ENCODE results near the gene IL1RL1.

Gene IL1RL1

DNA sequence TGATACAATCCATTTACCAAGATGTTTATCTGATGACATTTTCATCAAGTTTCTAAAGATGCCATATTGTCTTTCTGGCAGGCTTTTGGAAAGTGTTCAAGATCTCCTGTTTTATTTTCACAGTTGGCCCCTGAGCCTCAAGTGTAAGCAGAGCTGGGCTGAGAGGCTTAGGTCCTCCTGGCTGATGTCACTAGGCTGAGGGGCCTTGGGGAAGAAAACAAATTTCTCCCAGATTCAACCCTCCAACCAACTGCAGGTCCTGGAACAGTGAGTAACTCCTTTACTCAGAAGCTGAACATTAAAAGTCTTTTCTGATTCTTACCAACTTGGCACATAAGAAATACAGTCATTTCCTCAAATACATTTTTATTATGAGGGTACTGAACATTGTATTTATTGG, 14.9 kb upstream of the IL1RL1 start:
- no peaks in the 10 kb centered on the region for H3K4me1 ChIP-seq (ENCODE audit: control insufficient read depth, insufficient read depth, low read length)
- no peaks in the 10 kb centered on the region for H3K9me3 ChIP-seq (ENCODE audit: control insufficient read depth, insufficient read depth, low read length)
- no peaks in the 10 kb centered on the region for H3K36me3 ChIP-seq (ENCODE audit: control insufficient read depth, insufficient read depth, low read length)
- H3K9ac ChIP-seq (ENCODE audit: low read depth, low read length), result no peak overlapping the region
- no peak overlapping the region for H3K4me3 ChIP-seq (ENCODE audit: low read depth, low read length)
- H3K27me3 ChIP-seq (ENCODE audit: control insufficient read depth, insufficient read depth, low read length), result no peaks in the 10 kb centered on the region

- Histone ChIP-seq H3K9ac (ENCODE audit: low read depth, low read length) (no peak overlapping the region), H3K4me3 (ENCODE audit: low read depth, low read length) (no peak overlapping the region), H3K27me3 (ENCODE audit: control insufficient read depth, insufficient read depth, low read length) (no peaks in the 10 kb centered on the region), H3K9me3 (ENCODE audit: control insufficient read depth, insufficient read depth, low read length) (no peaks in the 10 kb centered on the region), H3K36me3 (ENCODE audit: control insufficient read depth, insufficient read depth, low read length) (no peaks in the 10 kb centered on the region), H3K4me1 (ENCODE audit: control insufficient read depth, insufficient read depth, low read length) (no peaks in the 10 kb centered on the region)
These were observed 13.5 kb upstream of the IL1RL1 start for GRCh38 chr2:102297891-102298290.

GRCh38 chr2:102301867-102302362, 9.4 kb upstream of the IL1RL1 start:
- Histone ChIP-seq H3K4me1 (ENCODE audit: control insufficient read depth, insufficient read depth, low read length) (no peaks in the 10 kb centered on the region), H3K27me3 (ENCODE audit: control insufficient read depth, insufficient read depth, low read length) (no peaks in the 10 kb centered on the region), H3K9ac (ENCODE audit: low read depth, low read length) (no peak overlapping the region), H3K4me3 (ENCODE audit: low read depth, low read length) (no peak overlapping the region), H3K9me3 (ENCODE audit: control insufficient read depth, insufficient read depth, low read length) (no peaks in the 10 kb centered on the region), H3K36me3 (ENCODE audit: control insufficient read depth, insufficient read depth, low read length) (no peaks in the 10 kb centered on the region)

DNA sequence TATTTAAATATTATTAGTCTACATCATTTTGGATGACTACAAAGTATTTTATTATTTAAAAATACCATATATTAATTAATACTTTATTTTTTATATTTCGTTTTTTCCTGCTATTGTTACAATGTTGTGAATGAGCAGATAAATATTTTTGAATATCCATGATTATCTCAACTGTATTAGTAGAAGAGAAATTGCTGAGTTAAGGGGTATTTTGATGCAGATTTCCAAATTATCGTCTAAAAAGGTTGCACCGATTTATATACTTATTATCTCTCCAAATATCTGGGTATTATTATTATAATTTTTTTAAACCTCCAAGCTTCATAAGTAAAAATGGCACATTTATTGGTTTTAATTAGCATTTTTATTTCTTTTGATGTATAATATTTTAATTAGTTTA, 8.9 kb upstream of the IL1RL1 start:
- no peaks in the 10 kb centered on the region for H3K27me3 ChIP-seq (ENCODE audit: control insufficient read depth, insufficient read depth, low read length)
- no peaks in the 10 kb centered on the region for H3K9me3 ChIP-seq (ENCODE audit: control insufficient read depth, insufficient read depth, low read length)
- no peaks in the 10 kb centered on the region for H3K36me3 ChIP-seq (ENCODE audit: control insufficient read depth, insufficient read depth, low read length)
- H3K4me1 ChIP-seq (ENCODE audit: control insufficient read depth, insufficient read depth, low read length), result no peaks in the 10 kb centered on the region
- no peak overlapping the region for H3K9ac ChIP-seq (ENCODE audit: low read depth, low read length)
- no peak overlapping the region for H3K4me3 ChIP-seq (ENCODE audit: low read depth, low read length)

DNA sequence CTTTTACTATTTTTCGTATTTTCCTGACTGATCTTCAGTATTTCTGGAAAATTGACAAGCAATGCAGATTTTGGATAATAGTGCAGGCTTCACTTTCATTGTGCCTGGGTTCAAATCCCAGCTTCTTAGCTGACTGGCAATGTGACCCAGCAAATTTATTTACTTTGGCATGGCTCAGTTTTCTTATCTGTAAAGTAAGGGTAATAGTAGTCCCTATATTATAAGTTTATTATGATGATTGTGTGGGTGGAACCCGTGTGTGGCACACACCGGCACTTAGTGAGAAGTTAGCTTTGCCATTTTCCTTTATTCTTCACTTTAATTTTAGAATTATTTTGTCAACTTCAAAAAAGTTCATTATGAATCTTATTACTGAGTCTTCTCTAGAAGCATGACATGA, 7.8 kb upstream of the IL1RL1 start:
- H3K4me3 ChIP-seq (ENCODE audit: low read depth, low read length), result no peak overlapping the region
- H3K9me3 ChIP-seq (ENCODE audit: control insufficient read depth, insufficient read depth, low read length), result no peaks in the 10 kb centered on the region
- no peak overlapping the region for H3K9ac ChIP-seq (ENCODE audit: low read depth, low read length)
- H3K4me1 ChIP-seq (ENCODE audit: control insufficient read depth, insufficient read depth, low read length), result no peaks in the 10 kb centered on the region
- no peaks in the 10 kb centered on the region for H3K27me3 ChIP-seq (ENCODE audit: control insufficient read depth, insufficient read depth, low read length)
- H3K36me3 ChIP-seq (ENCODE audit: control insufficient read depth, insufficient read depth, low read length), result no peaks in the 10 kb centered on the region

GRCh38 chr2:102304268-102304667, 7.1 kb upstream of the IL1RL1 start:
- Histone ChIP-seq H3K4me3 (ENCODE audit: low read depth, low read length) (no peak overlapping the region), H3K9ac (ENCODE audit: low read depth, low read length) (no peak overlapping the region), H3K36me3 (ENCODE audit: control insufficient read depth, insufficient read depth, low read length) (no peaks in the 10 kb centered on the region), H3K4me1 (ENCODE audit: control insufficient read depth, insufficient read depth, low read length) (no peaks in the 10 kb centered on the region), H3K27me3 (ENCODE audit: control insufficient read depth, insufficient read depth, low read length) (no peaks in the 10 kb centered on the region), H3K9me3 (ENCODE audit: control insufficient read depth, insufficient read depth, low read length) (no peaks in the 10 kb centered on the region)

DNA sequence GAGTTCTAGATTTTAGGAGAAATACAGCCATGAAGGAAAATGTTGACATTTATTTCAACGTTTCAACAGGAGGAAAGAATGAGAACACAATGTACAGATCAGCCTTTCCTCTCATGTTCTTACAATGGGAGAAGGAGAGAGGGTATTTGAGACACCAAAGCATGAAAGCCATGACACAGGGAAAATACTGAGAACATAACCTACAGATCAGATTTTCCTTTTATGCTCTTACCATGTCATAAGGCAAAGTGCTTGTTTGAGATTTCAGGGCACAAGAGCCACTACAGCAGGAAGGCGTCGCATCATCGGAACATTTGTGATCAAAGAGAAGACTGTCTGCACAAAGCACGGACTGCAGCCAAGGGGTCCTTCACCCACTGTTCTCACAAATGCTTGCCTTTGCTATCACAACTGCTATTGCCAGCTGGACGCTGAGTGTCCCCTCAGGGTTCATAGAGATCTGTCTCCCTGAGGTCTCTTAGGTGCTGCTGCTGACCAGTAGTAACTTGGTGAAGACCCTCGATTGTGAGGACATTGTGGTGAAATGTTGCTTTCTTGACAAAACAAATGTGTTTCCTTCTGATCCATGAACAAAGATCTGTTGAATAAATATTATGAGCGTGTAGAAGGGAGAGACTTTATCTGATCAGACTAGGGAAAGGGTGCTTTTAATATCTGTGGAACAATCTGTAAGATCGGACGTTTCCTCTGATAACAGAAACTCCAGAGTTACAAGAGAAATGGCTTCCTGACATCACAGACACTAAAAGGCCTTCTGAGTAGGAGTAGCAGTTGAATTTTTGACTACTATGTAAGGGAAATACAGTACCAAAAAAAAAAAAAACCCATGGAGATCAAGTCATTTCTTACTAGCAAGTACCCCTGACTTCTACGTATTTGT, 6.4 kb upstream of the IL1RL1 start:
- H3K4me1 ChIP-seq (ENCODE audit: control insufficient read depth, insufficient read depth, low read length), result no peaks in the 10 kb centered on the region
- H3K36me3 ChIP-seq (ENCODE audit: control insufficient read depth, insufficient read depth, low read length), result no peaks in the 10 kb centered on the region
- no peaks in the 10 kb centered on the region for H3K9me3 ChIP-seq (ENCODE audit: control insufficient read depth, insufficient read depth, low read length)
- H3K27me3 ChIP-seq (ENCODE audit: control insufficient read depth, insufficient read depth, low read length), result no peaks in the 10 kb centered on the region
- H3K9ac ChIP-seq (ENCODE audit: low read depth, low read length), result no peak overlapping the region
- H3K4me3 ChIP-seq (ENCODE audit: low read depth, low read length), result no peak overlapping the region

DNA sequence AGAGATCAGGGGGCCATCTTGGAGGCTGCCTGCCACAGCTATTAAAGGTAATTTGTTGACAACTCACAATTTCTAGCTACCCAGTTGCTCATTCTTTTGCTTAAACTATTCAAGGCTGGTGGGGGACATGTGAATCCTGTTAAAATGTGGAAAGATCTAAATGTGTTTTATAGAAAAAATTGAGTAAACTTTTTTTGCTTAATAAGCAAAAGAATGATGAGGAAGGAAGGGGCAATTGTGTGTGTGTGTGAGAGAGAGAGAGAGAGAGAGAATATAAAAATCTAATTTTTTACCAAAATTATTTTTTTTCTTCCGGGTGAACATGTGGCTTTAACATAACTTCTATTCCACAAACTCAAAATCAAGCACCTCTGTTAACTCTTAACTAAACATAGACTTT, 5.2 kb upstream of the IL1RL1 start:
- Histone ChIP-seq H3K36me3 (ENCODE audit: control insufficient read depth, insufficient read depth, low read length) (no peaks in the 10 kb centered on the region), H3K4me1 (ENCODE audit: control insufficient read depth, insufficient read depth, low read length) (no peaks in the 10 kb centered on the region), H3K9ac (ENCODE audit: low read depth, low read length) (no peak overlapping the region), H3K4me3 (ENCODE audit: low read depth, low read length) (no peak overlapping the region), H3K27me3 (ENCODE audit: control insufficient read depth, insufficient read depth, low read length) (no peaks in the 10 kb centered on the region), H3K9me3 (ENCODE audit: control insufficient read depth, insufficient read depth, low read length) (no peaks in the 10 kb centered on the region)

GRCh38 chr2:102313025-102313424, 1.7 kb downstream of the IL1RL1 start:
- Histone ChIP-seq H3K4me1 (ENCODE audit: control insufficient read depth, insufficient read depth, low read length) (no peaks in the 10 kb centered on the region), H3K9me3 (ENCODE audit: control insufficient read depth, insufficient read depth, low read length) (no peaks in the 10 kb centered on the region), H3K27me3 (ENCODE audit: control insufficient read depth, insufficient read depth, low read length) (no peaks in the 10 kb centered on the region), H3K36me3 (ENCODE audit: control insufficient read depth, insufficient read depth, low read length) (no peaks in the 10 kb centered on the region), H3K4me3 (ENCODE audit: low read depth, low read length) (no peak overlapping the region), H3K9ac (ENCODE audit: low read depth, low read length) (no peak overlapping the region)

DNA sequence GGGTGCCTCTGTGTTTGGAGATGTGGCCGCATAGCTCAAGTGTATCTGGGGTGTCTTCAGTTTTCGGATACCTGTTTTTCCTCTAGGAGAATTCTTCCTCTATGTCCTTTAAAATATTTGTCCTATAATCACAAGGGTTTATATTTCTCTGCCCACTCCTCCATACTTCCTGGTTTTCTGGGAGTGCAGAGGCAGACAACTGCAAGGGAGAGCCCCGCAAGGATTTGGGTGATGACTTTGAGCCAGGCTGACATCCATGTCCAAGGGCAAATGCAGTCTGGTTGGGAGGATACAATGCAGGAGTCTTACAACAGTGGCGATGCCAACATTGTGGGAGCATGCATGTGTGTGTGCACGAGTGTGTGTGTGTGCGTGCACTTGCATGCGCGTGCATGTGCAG, 2.1 kb downstream of the IL1RL1 start:
- H3K36me3 ChIP-seq (ENCODE audit: control insufficient read depth, insufficient read depth, low read length), result no peaks in the 10 kb centered on the region
- no peak overlapping the region for H3K9ac ChIP-seq (ENCODE audit: low read depth, low read length)
- H3K4me3 ChIP-seq (ENCODE audit: low read depth, low read length), result no peak overlapping the region
- H3K4me1 ChIP-seq (ENCODE audit: control insufficient read depth, insufficient read depth, low read length), result no peaks in the 10 kb centered on the region
- no peaks in the 10 kb centered on the region for H3K27me3 ChIP-seq (ENCODE audit: control insufficient read depth, insufficient read depth, low read length)
- H3K9me3 ChIP-seq (ENCODE audit: control insufficient read depth, insufficient read depth, low read length), result no peaks in the 10 kb centered on the region

DNA sequence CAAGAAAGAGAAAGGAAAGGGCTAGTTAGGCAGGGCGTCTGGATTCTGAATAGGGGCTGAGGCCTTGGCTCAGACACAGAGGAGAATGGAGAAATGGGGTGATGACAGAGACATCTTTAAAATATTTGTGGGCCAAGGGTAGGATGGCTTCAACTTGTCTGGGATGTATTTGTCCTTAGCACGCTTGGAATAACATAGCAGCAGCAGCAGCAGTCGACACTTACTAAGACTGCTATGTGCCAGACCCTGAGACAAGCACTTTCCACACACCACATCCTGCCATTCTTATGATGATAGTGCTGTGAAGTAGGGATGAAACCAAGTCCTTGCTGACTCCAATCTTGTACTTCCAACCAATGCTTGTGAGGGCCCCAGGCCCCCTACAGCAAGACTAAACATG, 2.6 kb downstream of the IL1RL1 start:
- Histone ChIP-seq H3K9ac (ENCODE audit: low read depth, low read length) (no peak overlapping the region), H3K4me3 (ENCODE audit: low read depth, low read length) (no peak overlapping the region), H3K36me3 (ENCODE audit: control insufficient read depth, insufficient read depth, low read length) (no peaks in the 10 kb centered on the region), H3K4me1 (ENCODE audit: control insufficient read depth, insufficient read depth, low read length) (no peaks in the 10 kb centered on the region), H3K27me3 (ENCODE audit: control insufficient read depth, insufficient read depth, low read length) (no peaks in the 10 kb centered on the region), H3K9me3 (ENCODE audit: control insufficient read depth, insufficient read depth, low read length) (no peaks in the 10 kb centered on the region)

DNA sequence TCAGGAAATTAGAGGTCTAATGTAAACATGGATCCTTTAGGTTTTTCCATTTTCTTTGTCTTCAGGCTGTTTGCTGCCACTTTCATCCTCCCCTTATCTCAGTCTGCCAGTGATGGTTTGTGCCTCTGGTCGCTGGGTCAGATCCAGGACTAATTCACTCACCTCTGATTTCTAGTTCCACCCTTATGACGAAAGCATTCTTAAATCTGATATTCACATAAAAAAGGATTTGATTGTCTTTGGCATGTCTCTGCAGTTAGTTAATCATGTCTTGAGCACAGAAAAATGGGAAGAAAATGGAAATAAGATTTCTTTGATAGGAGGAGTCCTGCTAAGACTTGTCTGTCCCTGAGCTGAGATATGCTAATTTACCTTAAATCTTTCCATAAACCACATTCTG, 4.6 kb downstream of the IL1RL1 start:
- no peaks in the 10 kb centered on the region for H3K4me1 ChIP-seq (ENCODE audit: control insufficient read depth, insufficient read depth, low read length)
- no peaks in the 10 kb centered on the region for H3K27me3 ChIP-seq (ENCODE audit: control insufficient read depth, insufficient read depth, low read length)
- H3K36me3 ChIP-seq (ENCODE audit: control insufficient read depth, insufficient read depth, low read length), result no peaks in the 10 kb centered on the region
- H3K9ac ChIP-seq (ENCODE audit: low read depth, low read length), result no peak overlapping the region
- no peak overlapping the region for H3K4me3 ChIP-seq (ENCODE audit: low read depth, low read length)
- H3K9me3 ChIP-seq (ENCODE audit: control insufficient read depth, insufficient read depth, low read length), result no peaks in the 10 kb centered on the region
